ENCODE measurements around the gene KRT8. TPM values are rescaled to one million over a fixed set of nuclear protein-coding genes. Genes with fewer than 3 reads are reported as not detected.
A peak's percentile ranks its signal among the peaks of the same experiment; 100 is the strongest.

Gene KRT8
- total RNA-seq, 1 donor: 57.0 TPM

GRCh38 chr12:52870361-52871290, 34.2 kb downstream of the KRT8 start:
- no peak overlapping the region for H3K4me3 ChIP-seq (ENCODE audit: low read depth, low read length)
- TF ChIP-seq, protein P1, sequence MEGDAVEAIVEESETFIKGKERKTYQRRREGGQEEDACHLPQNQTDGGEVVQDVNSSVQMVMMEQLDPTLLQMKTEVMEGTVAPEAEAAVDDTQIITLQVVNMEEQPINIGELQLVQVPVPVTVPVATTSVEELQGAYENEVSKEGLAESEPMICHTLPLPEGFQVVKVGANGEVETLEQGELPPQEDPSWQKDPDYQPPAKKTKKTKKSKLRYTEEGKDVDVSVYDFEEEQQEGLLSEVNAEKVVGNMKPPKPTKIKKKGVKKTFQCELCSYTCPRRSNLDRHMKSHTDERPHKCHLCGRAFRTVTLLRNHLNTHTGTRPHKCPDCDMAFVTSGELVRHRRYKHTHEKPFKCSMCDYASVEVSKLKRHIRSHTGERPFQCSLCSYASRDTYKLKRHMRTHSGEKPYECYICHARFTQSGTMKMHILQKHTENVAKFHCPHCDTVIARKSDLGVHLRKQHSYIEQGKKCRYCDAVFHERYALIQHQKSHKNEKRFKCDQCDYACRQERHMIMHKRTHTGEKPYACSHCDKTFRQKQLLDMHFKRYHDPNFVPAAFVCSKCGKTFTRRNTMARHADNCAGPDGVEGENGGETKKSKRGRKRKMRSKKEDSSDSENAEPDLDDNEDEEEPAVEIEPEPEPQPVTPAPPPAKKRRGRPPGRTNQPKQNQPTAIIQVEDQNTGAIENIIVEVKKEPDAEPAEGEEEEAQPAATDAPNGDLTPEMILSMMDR (IDR thresholded peaks at IDR 0.05; ENCODE audit: insufficient read depth, low read depth, low read length): peak; percentile 72
- peak; percentile 41 for DNase-seq (ENCODE audit: low read depth)

DNA sequence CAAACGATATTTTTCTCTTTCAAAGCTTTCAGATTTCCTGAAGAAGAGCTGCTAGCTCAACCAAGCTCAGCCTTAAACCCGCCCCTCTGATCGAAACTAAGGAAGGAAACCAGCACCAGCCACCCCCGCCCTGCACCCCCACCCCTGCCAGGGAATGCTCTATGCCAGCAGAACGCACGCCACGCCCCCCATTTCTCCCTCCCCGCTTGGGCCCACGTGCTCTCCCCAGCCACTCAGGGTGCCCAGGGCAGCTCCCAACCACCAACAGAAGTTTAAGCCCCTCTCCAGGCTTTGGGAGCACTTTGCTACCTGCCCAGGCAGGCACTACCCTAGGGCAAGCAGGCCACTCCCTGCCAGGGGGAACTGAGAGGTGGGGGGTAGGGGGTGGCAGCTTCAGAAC, 37.2 kb downstream of the KRT8 start:
- TF ChIP-seq, protein P1 (IDR thresholded peaks at IDR 0.05; ENCODE audit: insufficient read depth, low read depth, low read length): no peak
- DNase-seq (ENCODE audit: low read depth): no peak
- H3K4me3 ChIP-seq (ENCODE audit: low read depth, low read length): no peak overlapping the region

DNA sequence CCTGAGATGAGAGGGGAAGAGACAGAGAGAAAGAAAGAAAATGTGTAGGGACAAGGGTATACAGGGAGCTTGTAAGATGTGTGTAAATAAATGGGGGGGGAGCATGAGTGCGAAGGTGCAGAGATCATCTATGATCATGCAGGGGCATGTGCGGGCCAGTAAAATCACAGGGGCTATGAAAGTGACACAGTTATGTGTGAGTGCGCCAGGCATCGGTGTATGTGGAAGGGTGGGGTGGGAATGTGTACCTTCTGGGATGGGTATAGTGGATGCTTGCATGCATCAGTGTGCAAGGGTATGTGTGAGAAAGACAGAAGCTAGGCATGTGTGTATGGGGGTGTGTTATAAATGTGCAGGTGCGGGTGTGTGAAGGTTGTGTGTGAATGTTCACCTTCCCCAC, 37.7 kb downstream of the KRT8 start:
- TF ChIP-seq, protein P1 (IDR thresholded peaks at IDR 0.05; ENCODE audit: insufficient read depth, low read depth, low read length): no peak
- no peak for DNase-seq (ENCODE audit: low read depth)
- no peak overlapping the region for H3K4me3 ChIP-seq (ENCODE audit: low read depth, low read length)

DNA sequence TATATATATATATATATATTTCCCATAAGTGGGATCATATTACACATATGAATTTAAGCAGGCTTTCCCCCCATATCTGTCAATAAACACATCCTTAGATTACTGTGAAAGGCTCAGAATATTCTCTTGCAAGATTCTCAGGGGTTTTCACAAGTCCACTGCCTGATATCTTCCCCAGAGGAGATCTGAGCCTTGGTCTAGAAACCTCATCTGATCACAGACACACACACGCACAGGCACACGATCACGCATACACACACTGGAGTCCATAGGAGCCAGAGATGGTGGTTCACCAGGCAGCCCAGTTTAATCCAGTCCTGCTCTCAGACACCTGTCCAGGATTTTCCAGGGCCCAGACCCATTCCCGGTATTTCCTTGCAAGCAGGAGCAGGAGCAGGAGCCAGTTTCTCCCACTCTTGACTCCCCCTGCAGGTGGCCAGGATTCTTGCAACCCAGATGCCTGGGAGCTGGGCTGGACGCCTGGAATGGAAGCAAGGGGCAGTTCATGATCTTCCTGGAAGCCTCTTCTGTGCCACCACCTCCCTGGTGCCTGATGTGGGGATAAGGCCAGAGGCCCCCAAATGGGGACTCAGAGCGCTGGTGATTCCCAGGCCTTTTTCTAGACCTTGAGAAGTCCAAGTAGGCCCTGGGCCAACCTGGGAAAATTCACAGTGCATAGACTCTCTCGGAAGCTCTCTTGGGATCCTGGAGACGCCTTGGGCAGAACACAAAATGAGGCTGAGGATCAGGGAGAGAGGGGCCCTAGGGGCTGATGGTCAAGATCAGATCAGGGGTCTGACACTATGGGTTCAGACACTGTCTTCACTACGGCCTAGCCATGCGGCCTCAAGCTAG, 39.6 kb downstream of the KRT8 start:
- no peak overlapping the region for H3K4me3 ChIP-seq (ENCODE audit: low read depth, low read length)
- TF ChIP-seq, protein P1 (IDR thresholded peaks at IDR 0.05; ENCODE audit: insufficient read depth, low read depth, low read length): peak; percentile 96
- DNase-seq (ENCODE audit: low read depth): peak; percentile 76

DNA sequence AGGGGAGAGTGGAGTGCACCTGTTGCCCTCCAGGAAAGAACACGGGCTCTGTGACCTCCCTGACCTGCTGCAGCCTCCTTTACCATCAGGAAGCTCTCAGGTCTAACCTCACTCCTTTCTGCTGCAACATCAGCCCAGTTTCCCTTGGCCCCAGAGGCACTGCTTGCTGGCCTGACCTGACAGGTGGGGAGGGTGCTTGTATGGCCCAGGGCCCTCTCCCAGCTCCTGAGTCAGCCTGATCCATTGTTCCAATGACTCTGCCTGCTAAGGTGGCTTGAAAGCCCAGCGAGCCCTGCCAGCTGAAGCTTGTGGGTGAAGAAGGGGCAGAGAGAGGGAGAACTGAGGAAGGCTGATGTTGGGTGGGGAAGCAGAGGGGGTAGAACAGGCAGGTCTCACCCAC, 42.9 kb downstream of the KRT8 start:
- H3K4me3 ChIP-seq (ENCODE audit: low read depth, low read length): no peak overlapping the region
- DNase-seq (ENCODE audit: low read depth): no peak
- TF ChIP-seq, protein P1 (IDR thresholded peaks at IDR 0.05; ENCODE audit: insufficient read depth, low read depth, low read length): no peak

DNA sequence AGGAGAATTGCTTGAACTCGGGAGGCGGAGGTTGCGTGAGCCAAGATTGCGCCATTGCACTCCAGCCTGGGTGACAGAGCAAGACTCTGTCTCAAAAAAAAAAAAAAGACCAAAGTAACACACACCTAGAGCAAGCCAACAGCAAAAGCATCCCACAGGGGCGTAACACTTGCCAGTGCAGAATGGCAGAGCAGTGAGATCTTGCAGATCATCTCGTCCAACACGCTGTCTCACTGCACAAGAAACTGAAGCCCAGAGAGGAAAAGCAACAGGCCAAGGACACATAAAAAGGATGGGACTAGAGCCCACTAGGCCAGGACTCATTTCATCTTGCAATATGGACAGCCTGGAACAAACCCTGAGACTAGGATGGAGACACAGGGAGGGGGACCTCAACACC, 43.4 kb downstream of the KRT8 start:
- TF ChIP-seq, protein P1 (IDR thresholded peaks at IDR 0.05; ENCODE audit: insufficient read depth, low read depth, low read length): no peak
- no peak for DNase-seq (ENCODE audit: low read depth)
- no peak overlapping the region for H3K4me3 ChIP-seq (ENCODE audit: low read depth, low read length)
